NCI-H82 treated with DMSO at 0.1 percent for 48 hours (cell line): Measurements from ENCODE around the gene AMER3.

Source experiments
- DNase-seq: peaks from one replicate; lab custom pipeline; 2025; ENCODE audit not compliant: unreplicated experiment; lab: John Stamatoyannopoulos, UW

AMER3 gene

DNA sequence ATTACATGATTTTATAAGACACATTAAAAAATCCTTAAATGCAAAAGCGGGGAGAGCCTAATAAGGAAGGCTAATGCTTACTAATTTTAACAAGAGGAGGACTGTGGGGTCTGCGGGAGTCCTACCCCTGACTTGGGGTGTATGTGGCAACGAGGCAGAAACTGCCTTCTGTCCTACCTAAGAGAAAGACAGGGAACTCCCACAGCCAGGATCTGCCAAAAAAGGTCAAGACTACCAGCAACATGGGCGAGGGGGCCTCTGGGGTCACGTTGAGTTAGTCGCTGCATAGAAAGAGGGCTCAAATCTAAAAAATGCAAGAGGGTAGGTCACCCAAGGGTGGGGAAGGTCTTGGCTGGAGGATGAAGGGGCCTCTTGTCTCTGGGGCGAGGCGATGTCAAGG, 529 bp upstream of the AMER3 start:
- no peak for DNase-seq

DNA sequence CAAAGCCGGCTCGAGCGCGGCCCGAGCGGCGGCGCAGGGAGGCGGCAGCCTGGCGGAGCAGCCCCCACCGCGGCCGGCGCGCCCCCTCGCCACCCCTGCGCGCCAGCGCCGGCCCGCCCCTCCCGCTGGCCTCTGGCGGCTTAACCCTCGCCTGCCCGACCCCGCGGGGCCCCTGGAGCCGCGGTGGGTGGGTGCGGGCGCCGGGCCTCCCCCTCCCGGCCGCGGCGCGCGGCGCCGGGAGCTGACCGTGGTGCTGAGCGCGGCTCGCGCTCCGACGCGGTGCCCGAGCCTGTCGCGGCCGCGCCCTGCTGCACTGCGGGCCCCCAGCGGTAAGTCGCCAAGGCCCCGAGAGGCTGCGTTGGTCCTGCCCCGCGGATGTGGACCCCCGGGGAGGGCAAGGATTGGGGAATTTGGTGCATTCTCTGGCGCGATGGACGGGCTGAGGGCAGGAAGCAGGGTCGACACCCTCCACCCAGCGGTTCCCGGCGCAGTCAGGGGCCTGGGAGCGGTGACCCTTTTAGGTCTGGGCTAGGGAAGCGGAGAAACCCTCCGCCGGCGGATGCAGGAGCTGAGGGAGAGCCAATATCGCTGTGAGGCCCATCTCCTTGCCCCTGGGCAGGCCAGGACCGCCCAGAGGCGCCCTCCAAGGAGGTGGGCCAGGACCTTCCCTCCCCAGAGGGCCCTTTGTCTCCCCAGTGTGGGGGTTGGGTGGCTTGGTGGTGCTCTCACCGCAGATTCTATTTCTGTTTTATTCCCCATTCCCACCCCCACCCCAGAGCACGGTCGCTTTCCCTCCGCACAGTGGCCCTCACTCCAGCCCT, 923 bp downstream of the AMER3 start:
- no peak for DNase-seq

DNA sequence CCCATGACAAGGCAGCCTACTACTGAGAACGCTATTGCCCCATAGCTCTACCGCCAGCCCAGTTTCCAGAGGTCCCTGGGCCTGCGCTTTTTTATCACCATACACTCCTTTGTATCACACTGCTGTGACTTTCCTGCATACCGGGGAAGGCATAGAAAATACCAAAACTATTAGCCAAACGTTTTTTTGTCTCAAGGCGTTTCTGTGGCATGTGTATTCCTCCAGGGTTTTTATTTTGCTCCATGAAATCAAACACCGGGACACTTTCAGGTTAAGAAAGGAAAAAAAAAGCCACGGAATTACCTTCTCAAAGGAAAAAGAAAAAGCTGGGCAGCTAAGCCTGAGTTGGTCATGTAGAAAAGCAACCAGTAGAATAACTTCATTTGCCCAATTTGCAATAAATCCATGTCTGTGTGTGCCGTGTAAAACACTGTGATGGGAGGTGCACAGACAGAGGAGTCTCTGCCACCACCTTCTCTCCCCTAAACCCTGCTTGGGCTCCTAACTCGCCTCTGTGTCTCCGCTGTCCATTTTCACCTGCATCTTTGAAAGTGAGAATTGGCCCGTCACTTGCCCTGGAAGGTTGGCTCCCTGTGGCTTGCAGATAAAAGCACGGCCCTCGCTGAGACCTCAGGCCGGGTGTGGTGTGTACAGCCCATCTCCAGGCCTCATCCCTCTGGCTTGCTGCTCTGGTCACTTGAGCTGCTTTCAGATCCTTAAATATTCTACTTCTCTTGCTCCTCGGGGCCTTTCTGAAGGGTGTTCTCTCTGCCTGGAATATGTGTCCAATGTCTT, 1.7 kb downstream of the AMER3 start:
- DNase-seq: no peak

DNA sequence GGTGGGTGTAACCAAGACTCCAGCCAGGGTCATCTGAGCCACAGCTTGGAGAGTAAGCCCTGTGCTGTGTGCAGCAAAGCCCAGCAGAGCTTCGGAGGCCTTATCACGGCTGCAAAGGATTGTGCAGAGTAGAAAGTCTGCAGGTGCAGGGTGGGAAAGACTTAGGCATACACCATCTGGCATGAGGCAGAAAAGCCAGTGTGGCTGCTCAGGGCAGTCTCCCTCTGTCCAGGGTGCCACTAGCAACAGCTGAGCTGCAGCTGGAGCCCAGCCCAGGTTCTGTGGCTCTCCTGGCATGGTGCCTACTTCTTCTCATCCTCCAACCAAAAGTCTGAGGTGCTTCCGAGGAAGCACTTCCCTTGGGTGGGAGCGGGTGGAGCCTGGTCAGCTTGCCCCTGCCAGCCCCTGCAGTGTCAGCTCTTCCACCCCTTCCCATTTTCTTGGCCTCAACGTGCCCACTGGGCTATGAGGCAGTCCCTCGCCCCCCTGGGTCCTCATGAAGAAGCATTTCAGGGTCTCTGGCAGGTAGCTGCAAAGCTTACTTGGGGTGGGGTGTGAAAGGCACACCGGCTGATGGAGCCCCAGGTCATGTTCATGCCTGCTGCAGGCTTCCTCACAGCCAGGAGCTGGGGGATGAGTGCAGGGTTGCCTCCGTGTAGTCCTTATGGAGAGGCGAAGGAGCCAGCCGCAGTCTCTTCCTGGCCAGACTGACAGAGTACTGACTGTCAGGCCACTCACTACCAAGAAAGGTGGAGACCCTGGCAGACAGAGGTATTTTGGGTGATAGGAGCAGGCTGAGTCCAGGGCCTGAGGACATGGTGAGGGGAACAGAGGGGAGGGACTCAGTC, 4.8 kb downstream of the AMER3 start:
- DNase-seq: no peak

DNA sequence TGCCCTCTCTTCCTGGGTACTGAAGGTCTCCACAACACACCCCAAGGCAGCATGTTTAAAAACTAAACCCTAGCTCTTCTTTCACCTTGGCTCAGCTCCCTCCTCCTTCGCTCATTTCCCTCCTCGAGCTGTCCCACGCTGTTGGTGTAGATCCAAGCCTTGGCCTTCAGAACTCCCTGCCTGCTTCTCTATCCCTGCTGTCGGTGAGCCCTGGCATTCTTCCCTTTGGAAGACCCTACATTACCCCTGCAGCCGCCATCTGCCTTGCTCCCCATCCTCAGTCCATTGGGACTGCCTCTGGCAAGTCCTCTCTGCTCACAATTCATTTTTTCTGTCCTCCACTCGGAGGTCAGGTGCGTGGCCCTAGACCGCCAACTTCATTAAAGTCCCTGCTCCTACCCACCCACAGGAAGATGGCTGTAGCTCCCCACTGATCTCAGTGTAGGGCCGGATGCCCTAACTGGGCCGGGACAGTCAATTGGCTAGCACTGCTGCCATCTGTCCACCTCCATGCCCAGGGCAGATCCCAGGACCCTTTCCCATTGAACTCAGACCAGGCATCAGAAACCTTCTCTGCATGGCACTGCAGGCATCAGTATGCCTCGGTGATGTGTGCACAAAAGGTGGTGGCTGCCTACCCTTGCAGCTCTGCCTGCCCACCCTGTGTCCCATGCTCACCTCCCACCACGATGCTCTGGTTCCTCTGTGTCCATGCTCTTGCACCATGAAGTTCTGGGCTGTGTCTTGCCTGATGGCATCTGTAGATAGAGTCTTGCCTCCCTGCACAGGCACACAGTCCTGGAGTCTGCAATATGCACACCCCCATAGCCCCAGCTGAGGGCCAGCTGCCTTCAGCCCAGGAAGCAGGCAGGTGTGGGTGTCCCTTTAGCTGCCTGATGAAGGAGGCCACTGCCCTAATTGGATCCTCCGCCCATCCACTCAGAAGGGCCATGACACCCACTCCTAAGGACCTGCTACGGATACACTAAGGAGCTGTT, 5.7 kb downstream of the AMER3 start:
- DNase-seq: no peak

DNA sequence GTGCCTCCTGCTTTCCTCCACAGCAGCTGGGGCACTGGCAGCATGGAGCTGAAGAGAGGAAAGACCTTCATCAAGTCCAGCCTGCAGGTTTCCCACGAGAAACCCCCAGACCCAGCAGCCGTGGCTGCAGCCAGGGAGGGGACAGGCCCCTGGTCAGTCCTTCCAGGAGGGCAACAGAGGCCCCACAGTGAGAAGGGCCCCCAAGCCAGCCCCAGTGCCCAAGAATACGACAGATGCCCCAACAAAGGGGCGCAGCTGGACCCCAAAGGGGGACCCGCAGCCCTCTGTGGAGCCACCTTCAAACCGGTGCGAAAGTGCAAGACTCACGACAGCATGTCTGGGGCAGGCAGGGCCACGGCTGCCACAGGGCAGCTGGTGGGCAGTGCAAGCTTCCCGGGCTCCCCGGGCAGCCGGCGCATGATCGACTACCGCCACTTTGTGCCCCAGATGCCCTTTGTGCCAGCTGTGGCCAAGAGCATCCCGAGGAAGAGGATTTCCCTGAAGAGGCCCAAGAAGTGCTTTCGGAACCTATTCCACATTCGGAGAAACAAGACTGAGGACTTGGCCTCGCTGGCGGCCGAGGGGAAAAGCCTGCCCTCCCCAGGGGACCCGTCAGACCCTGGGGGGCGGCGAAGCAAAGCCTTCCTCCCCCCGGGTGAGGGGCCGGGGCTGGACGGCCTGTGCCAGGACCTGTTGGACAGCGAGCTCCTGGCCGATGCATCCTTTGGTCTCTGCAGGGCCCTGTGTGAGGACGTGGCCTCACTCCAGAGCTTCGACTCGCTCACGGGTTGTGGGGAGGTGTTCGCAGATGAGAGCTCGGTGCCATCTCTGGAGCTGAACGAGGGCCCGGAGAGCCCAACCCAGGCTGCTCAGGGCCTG, 6.9 kb downstream of the AMER3 start:
- no peak for DNase-seq

DNA sequence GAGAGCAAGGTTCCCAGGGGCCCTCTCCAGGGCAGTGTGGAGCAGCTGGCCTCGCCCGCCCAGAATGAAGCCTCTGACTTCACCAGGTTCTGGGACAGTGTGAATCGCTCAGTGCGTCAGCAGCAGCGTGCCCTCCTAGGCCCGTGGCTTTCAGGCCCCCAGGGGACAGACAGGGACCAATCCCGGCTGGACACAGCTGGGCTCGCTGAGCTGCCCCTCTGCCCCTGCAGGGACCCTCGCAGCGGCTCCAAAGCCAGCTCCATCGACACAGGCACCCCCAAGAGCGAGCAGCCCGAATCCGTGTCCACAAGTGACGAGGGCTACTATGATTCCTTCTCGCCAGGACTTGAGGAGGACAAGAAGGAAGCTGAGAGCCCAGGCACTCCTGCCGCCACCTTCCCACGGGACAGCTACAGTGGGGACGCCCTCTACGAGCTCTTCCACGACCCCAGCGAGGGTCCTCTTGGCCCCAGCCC, 7.6 kb downstream of the AMER3 start:
- no peak for DNase-seq

DNA sequence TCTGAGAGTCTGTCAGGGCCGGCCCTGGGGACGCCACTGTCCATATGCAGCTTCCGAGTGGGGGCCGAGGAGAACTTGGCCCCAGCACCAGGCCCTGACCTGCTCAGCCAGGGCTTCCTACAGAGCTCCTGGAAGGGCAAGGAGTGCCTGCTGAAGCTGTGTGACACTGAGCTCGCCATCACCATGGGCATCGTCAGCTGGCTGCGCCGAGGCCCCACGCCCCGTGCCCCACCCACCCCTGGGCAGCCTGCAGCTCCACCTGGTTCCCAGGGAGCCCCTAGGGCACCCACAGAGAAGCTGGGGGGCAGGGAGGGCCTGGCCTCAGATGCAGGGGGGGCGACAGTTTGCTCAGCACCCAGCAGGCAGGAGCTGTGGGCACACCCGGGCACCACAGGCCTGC, 8.1 kb downstream of the AMER3 start:
- no peak for DNase-seq

DNA sequence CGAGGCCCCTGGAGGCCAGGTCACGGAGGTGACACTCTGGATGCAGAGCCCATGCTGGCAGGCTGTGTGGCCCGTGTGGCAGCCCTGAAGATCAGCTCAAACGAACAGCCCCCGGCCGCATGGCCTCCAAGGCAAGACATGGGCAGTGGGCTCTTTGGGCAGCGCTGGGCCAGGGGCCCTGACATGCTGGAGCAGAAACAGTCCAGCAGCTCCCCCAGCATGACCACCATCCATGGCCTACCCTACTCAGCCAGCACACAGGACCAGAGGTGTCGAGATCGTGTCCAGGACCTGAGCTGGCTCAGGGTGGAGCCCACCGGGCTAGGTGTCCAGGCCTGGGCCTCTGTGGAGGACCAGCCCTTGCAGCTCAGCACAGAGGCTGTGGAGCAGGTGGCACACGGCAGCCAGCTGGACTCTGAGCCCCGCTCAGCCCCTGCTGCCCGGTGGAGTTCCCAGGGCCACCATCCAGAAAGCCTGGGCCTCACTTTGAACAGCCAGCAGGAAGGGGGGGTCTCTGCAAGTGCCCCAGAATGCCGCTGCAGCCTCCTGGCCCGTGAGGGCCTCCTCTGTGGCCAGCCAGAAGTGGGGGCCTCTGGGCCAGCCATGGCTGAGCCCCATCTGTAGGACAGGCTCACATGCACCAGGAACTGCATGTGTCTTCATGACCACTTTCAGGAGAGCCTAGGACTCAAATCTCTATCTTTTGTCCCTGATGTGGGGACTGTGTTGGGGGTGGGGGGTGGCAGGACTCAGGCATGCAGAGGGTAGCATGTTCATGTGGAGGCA, 8.9 kb downstream of the AMER3 start:
- DNase-seq: no peak

DNA sequence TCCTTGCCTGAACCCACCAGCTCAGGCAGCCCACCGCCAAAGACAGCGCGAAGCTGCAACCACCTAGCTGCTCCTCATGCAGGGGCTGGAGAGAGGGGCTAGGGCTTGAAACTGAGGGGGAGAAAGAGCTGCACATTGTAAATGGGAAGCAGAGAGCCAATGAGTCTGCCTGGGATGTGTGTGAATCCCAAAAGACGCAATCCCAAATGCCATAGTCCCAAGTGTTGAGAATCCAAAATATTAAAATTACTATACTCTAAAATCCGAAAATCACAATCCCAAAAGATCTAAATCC, 9.4 kb downstream of the AMER3 start:
- DNase-seq: no peak

DNA sequence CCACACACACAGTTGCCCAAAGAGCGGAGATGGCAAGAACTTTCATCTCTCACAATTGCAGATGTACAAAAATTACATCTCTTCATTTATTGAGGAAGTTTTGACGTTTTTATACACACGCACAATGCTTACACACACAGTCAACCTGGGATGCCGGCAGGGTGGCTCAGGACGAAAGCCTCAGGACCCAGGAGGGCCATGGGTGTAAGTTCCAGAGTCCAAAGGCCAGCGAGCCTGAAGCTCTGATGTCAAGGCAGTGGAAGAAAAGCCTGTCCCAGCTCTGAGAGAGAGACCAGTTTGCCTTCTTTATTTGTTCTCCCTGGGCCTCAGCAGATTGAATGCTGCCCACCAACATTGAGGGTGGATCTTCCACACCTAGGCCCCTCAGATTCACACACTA, 10.1 kb downstream of the AMER3 start:
- no peak for DNase-seq

DNA sequence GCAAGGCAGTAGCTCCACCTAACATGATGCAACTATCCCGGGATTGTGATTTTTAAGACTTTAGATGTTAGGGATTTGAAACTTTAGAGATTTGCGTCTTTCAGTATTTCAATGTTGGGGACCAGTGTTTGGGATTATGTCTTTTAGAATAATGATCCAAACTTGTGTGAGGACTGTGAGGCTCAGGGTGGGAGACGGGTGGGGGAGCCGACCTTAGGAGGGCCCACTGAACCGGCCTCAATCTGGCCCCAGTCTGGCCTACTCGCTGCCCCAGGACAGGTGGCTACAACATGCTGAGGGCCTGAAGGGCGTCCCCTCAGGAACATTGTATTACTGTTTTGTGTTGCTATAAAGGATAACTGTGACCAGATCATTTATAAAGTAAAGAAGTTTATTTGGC, 10.7 kb downstream of the AMER3 start:
- DNase-seq: no peak

DNA sequence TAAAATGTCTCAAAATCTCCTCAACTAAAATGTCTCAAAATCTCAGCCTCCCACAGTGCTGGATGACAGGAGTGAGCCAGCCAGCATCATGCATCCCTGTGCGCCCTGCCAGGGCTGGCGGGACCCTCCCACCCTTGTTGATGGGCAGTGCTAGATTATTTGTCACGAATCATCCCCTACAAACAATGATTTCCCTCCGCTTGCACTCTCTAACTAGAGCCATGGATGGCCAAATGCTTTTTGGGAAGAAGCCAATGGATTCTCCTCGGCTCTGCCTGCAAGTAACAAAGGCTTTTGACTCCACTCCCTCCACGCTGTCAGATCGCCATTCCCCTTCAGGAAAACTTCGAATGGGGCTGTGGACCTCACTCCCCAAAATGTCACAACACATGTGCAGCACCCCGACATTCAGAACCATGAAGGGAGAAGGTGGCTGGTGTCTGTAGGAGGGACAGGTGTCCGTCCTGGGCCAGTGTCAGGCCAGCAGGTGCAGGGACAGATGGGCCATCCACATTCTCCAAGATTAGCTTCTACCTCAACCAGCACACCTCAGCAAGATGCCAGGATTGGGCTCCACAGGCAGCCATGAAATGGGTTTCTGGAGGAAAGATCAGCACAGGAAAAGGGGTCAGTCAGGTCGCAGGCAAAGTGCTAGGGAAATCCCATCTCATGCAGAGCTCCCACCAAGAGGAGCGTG, 11.5 kb downstream of the AMER3 start:
- no peak for DNase-seq

DNA sequence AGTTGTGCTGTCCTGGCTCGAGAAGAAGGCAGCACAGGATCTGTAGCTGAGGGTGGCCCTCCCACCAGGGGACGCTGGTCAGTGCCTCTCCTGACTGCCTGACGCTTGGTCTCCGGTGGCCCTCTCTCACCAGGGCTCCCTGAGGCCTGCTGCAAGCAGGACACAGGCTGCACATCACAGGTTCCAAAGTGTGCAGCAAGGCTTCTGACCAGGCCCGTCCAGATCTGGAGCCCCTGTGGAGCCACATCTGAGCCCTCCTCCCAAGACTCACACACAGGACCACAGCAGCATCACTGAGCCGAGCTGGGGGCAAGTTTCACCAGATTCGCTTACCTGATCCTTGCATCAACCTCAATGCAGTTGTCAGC, 12.1 kb downstream of the AMER3 start:
- DNase-seq: no peak

DNA sequence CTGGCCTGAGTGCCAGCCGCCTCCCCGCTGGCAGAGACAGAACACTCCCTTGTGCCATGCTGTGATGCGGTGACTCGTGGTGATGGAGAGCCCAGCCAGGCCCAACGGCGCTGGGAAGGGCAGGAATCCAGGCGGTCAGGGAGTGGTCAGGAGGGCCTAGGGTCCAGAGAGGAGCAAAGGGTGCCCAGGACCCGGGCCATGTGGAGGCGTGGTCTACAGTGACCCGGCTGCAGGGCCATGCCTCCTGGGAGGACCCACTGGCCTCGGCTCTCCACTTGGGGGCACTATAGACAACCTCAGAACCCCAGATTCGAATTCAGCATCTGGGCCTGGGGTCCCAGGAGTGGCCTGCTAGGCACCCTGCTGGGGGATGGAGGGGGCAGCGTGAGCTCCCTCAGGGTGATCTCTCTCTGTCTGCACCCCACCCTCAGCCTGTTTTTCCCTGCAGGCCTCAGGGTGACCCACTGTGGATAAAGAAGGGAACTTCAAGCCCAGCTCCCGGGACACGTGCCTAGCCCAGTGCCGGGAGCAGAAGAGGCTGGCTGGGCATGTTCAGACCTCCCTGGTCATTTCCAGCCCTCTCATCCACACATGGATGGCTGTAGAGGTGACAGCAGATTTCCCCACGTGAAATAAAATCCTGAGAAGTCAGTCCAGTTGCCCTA, 13.0 kb downstream of the AMER3 start:
- no peak for DNase-seq

DNA sequence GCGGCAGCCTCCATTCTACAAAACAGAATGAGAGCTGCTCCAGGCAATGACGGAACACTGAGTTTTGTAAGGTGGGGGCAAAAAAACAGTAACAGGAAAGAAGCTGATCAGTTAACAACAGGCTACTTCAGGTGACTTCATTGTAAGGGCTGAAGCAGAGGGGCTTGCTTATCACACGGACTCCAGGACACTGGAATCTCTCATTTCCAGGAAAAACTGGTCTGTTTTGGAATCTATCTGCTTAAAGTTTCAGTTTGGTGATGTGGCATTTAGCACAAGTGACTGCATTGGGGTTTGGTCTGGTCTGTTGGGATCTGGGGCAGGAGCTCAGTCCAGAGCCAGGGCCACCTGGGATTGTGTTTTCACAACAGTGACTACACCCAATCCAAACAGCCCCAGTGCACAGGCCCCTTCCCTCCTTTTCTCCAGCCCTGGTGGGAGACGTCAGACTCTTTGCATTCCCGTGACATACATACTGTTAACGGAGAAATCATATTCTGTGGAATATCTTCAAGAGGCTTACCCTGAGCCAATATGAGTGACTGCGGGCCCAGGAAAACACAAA, 14.1 kb downstream of the AMER3 start:
- DNase-seq: no peak

DNA sequence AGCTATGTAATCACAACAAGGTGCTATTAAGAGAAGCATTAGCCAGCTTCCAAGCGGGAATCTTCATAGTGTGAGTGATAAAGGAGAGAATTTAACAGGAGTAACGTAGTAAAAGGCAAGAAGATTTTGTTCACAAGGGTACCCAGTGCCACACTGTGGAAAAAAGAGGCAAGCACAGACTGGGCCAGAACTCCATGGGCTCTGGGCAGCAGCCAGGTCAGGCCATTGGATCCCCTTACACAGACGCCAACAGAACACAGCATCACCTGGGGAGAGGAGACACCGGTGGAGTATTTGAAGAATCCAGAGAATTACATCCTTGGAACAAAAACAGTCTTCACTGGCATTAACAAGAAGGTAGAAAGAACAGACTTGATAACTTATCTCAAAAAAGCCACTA, 21.2 kb downstream of the AMER3 start:
- DNase-seq: no peak
